Measurements from ENCODE around the gene FAM76B. TPM values are rescaled to one million over a fixed set of nuclear protein-coding genes. Genes with fewer than 3 reads are reported as not detected.

The FAM76B gene
- total and polyA plus RNA-seq, 2 of the 13 experiments (the other 11 are each of a cell fraction or from before 2014, with no cell fraction given): 20.2 to 24.2 TPM

DNA sequence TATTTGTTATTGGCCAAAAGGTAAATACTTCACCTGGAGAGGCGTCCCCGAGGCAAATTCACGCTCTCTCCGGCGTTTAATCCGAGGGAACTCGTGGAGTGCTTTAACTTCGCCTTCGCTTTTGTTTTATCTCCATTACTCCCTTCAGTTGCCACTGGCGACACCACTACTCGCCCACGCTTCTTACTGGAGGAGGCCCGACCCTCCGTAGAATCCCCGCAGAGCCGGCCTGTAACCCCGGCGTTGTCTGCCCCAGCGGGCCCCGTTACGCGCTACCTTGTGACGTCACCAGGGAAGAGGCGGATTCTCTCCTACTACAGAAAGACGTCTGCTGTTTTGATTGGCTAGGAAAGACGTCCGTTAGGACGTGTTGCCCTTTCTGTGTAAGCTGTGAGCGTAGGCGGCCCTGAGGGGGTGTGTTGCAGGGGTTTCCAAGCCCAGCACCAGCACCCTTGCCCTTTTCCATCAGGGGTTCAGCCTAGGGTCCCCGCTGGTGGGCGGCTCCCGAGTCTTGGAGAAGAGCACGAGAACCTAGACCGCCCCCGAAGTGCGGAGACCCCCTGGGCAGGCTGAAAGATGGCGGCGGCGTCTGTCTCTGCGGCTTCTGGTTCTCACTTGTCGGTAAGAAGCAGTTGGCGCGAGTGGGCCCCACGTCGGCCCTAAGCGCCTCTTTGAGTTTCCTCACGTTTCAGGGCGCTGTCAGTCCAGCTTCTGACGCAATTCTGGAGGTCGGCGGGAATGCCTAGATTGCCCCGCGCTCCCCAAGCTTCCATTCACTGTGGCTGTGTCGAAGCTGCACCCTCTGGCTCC, 746 bp upstream of the FAM76B start, which contains the start of gene CEP57 (continued):
- TF ChIP-seq, protein P1, sequence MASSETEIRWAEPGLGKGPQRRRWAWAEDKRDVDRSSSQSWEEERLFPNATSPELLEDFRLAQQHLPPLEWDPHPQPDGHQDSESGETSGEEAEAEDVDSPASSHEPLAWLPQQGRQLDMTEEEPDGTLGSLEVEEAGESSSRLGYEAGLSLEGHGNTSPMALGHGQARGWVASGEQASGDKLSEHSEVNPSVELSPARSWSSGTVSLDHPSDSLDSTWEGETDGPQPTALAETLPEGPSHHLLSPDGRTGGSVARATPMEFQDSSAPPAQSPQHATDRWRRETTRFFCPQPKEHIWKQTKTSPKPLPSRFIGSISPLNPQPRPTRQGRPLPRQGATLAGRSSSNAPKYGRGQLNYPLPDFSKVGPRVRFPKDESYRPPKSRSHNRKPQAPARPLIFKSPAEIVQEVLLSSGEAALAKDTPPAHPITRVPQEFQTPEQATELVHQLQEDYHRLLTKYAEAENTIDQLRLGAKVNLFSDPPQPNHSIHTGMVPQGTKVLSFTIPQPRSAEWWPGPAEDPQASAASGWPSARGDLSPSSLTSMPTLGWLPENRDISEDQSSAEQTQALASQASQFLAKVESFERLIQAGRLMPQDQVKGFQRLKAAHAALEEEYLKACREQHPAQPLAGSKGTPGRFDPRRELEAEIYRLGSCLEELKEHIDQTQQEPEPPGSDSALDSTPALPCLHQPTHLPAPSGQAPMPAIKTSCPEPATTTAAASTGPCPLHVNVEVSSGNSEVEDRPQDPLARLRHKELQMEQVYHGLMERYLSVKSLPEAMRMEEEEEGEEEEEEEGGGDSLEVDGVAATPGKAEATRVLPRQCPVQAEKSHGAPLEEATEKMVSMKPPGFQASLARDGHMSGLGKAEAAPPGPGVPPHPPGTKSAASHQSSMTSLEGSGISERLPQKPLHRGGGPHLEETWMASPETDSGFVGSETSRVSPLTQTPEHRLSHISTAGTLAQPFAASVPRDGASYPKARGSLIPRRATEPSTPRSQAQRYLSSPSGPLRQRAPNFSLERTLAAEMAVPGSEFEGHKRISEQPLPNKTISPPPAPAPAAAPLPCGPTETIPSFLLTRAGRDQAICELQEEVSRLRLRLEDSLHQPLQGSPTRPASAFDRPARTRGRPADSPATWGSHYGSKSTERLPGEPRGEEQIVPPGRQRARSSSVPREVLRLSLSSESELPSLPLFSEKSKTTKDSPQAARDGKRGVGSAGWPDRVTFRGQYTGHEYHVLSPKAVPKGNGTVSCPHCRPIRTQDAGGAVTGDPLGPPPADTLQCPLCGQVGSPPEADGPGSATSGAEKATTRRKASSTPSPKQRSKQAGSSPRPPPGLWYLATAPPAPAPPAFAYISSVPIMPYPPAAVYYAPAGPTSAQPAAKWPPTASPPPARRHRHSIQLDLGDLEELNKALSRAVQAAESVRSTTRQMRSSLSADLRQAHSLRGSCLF (CRISPR knock-in tag; IDR thresholded peaks at IDR 0.05; ENCODE audit: borderline replicate concordance): 0 out of 2 replicates have a peak, but pooled peaks have one; percentile 15
- TF ChIP-seq ZNF24 (IDR thresholded peaks at IDR 0.05) (0 out of 2 replicates have a peak, but pooled peaks have one; percentile 2), ZNF839 (CRISPR knock-in tag; IDR thresholded peaks at IDR 0.05; ENCODE audit: borderline replicate concordance) (no peak), KDM5A (IDR thresholded peaks at IDR 0.05; ENCODE audit: borderline replicate concordance, low read length) (peak; percentile 70; the same call in 1 of the 2 replicates), ATRX (CRISPR knock-in tag; IDR thresholded peaks at IDR 0.05; ENCODE audit: borderline replicate concordance) (no peak), ZNF124 (CRISPR knock-in tag; IDR thresholded peaks at IDR 0.05) (no peak), ZNF703 (CRISPR knock-in tag; IDR thresholded peaks at IDR 0.05; ENCODE audit: borderline replicate concordance) (no peak; the same call in 1 of the 2 replicates), TEAD2 (CRISPR knock-in tag; IDR thresholded peaks at IDR 0.05) (no peak), TBX2 (CRISPR knock-in tag; IDR thresholded peaks at IDR 0.05; ENCODE audit: borderline replicate concordance) (0 out of 2 replicates have a peak, but pooled peaks have one; percentile 24)
- TF ChIP-seq, protein P2, sequence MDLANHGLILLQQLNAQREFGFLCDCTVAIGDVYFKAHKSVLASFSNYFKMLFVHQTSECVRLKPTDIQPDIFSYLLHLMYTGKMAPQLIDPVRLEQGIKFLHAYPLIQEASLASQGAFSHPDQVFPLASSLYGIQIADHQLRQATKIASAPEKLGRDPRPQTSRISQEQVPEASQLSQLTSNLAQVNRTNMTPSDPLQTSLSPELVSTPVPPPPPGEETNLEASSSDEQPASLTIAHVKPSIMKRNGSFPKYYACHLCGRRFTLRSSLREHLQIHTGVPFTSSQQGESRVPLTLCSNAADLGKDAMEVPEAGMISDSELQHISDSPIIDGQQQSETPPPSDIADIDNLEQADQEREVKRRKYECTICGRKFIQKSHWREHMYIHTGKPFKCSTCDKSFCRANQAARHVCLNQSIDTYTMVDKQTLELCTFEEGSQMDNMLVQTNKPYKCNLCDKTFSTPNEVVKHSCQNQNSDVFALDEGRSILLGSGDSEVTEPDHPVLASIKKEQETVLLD (CRISPR knock-in tag; IDR thresholded peaks at IDR 0.05; ENCODE audit: low read depth): no peak; the same call in 1 of the 2 replicates
- TF ChIP-seq, protein P3, sequence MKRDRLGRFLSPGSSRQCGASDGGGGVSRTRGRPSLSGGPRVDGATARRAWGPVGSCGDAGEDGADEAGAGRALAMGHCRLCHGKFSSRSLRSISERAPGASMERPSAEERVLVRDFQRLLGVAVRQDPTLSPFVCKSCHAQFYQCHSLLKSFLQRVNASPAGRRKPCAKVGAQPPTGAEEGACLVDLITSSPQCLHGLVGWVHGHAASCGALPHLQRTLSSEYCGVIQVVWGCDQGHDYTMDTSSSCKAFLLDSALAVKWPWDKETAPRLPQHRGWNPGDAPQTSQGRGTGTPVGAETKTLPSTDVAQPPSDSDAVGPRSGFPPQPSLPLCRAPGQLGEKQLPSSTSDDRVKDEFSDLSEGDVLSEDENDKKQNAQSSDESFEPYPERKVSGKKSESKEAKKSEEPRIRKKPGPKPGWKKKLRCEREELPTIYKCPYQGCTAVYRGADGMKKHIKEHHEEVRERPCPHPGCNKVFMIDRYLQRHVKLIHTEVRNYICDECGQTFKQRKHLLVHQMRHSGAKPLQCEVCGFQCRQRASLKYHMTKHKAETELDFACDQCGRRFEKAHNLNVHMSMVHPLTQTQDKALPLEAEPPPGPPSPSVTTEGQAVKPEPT (CRISPR knock-in tag; IDR thresholded peaks at IDR 0.05; ENCODE audit: low read depth): no peak; the same call in 1 of the 2 replicates
- TF ChIP-seq, protein P4, sequence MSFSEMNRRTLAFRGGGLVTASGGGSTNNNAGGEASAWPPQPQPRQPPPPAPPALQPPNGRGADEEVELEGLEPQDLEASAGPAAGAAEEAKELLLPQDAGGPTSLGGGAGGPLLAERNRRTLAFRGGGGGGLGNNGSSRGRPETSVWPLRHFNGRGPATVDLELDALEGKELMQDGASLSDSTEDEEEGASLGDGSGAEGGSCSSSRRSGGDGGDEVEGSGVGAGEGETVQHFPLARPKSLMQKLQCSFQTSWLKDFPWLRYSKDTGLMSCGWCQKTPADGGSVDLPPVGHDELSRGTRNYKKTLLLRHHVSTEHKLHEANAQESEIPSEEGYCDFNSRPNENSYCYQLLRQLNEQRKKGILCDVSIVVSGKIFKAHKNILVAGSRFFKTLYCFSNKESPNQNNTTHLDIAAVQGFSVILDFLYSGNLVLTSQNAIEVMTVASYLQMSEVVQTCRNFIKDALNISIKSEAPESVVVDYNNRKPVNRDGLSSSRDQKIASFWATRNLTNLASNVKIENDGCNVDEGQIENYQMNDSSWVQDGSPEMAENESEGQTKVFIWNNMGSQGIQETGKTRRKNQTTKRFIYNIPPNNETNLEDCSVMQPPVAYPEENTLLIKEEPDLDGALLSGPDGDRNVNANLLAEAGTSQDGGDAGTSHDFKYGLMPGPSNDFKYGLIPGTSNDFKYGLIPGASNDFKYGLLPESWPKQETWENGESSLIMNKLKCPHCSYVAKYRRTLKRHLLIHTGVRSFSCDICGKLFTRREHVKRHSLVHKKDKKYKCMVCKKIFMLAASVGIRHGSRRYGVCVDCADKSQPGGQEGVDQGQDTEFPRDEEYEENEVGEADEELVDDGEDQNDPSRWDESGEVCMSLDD (CRISPR knock-in tag; IDR thresholded peaks at IDR 0.05; ENCODE audit: borderline replicate concordance): no peak
- TF ChIP-seq, protein P5, sequence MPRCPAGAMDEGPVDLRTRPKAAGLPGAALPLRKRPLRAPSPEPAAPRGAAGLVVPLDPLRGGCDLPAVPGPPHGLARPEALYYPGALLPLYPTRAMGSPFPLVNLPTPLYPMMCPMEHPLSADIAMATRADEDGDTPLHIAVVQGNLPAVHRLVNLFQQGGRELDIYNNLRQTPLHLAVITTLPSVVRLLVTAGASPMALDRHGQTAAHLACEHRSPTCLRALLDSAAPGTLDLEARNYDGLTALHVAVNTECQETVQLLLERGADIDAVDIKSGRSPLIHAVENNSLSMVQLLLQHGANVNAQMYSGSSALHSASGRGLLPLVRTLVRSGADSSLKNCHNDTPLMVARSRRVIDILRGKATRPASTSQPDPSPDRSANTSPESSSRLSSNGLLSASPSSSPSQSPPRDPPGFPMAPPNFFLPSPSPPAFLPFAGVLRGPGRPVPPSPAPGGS (CRISPR knock-in tag; IDR thresholded peaks at IDR 0.05): no peak; the same call in 1 of the 2 replicates
- TF ChIP-seq, protein P6, sequence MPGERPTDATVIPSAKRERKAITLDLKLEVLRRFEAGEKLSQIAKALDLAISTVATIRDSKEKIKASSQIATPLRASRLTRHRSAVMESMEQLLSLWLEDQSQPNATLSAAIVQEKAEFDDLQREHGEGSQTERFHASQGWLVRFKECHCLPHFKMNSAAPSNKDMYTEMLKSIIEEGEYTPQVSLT (CRISPR knock-in tag; IDR thresholded peaks at IDR 0.05; ENCODE audit: borderline replicate concordance, low read depth): no peak
